GM21786 (cell line): ENCODE measurements around the gene PITPNB.

Experiments
- ATAC-seq: cut with Tn5 transposase; IDR thresholded peaks from one replicate; pipeline ENCODE4 v1.9.1; 2021; ENCODE audit not compliant: unreplicated experiment

The PITPNB gene

GRCh38 chr22:27881421-27881820 is 37.6 kb downstream of the PITPNB start:
- ATAC-seq, result no peak

GRCh38 chr22:27880778-27881394 is 38.2 kb downstream of the PITPNB start:
- ATAC-seq, result no peak

GRCh38 chr22:27879923-27880322 is 39.1 kb downstream of the PITPNB start:
- ATAC-seq, result no peak

- no peak for ATAC-seq
Measured at GRCh38 chr22:27878541-27878940, 40.5 kb downstream of the PITPNB start.

GRCh38 chr22:27877501-27877900 is 41.6 kb downstream of the PITPNB start:
- no peak for ATAC-seq

GRCh38 chr22:27876684-27877083 is 42.4 kb downstream of the PITPNB start:
- ATAC-seq, result no peak

- ATAC-seq, result no peak
Measured at GRCh38 chr22:27875951-27876350, 43.1 kb downstream of the PITPNB start.

- no peak for ATAC-seq
Measured at GRCh38 chr22:27874764-27875163, 44.3 kb downstream of the PITPNB start.

GRCh38 chr22:27874185-27874584 is 44.9 kb downstream of the PITPNB start:
- no peak for ATAC-seq

- ATAC-seq, result no peak
Measured at GRCh38 chr22:27873472-27873871, 45.6 kb downstream of the PITPNB start.

GRCh38 chr22:27872488-27872887 is 46.6 kb downstream of the PITPNB start:
- no peak for ATAC-seq

GRCh38 chr22:27871306-27872014 is 47.6 kb downstream of the PITPNB start:
- ATAC-seq, result no peak

- no peak for ATAC-seq
Measured at GRCh38 chr22:27870234-27871191, 48.5 kb downstream of the PITPNB start.

- no peak for ATAC-seq
Measured at GRCh38 chr22:27868732-27869282, 50.2 kb downstream of the PITPNB start.

GRCh38 chr22:27867953-27868731 is 50.9 kb downstream of the PITPNB start:
- no peak for ATAC-seq

- ATAC-seq, result no peak
Measured at GRCh38 chr22:27867085-27867952, 51.7 kb downstream of the PITPNB start.

- ATAC-seq, result no peak
Measured at GRCh38 chr22:27866135-27867084, 52.6 kb downstream of the PITPNB start.

- ATAC-seq, result no peak
Measured at GRCh38 chr22:27865496-27865895, 53.6 kb downstream of the PITPNB start.
